ENCODE results near the gene CPT1A.
"Not testable (repeated sequence)": the region's sequence is repeated elsewhere in the genome, so short reads cannot be mapped to it uniquely, and the experiment has no call there.

CPT1A gene

GRCh38 chr11:68841718-68842426, at the start of gene CPT1A:
CPT1A (minus strand) TSS chr11:68841916; CDS start chr11:68815474, 26,442 bp downstream.
- no peak within 1 kb of the TSS for H3K9ac ChIP-seq (ENCODE audit: low read depth, low read length)
- no peaks in the 10 kb centered on the region for H3K9me3 ChIP-seq (ENCODE audit: control insufficient read depth, insufficient read depth, low read length)
- H3K4me1 ChIP-seq (ENCODE audit: control insufficient read depth, insufficient read depth, low read length): peaks cover 34% of the 10 kb centered on the region
- peaks cover 56% of the 10 kb centered on the region for H3K27me3 ChIP-seq (ENCODE audit: control insufficient read depth, insufficient read depth, low read length)
- peak within 1 kb of the TSS; percentile 68 for H3K4me3 ChIP-seq (ENCODE audit: low read depth, low read length)
- H3K27ac ChIP-seq (ENCODE audit: low read depth, low read length): peak within 1 kb of the TSS; percentile 90
- H3K36me3 ChIP-seq (ENCODE audit: control insufficient read depth, insufficient read depth, low read length): no peaks in the 10 kb centered on the region

GRCh38 chr11:68890490-68891231, 48.9 kb upstream of the CPT1A start:
- peaks cover 13% of the 10 kb centered on the region for H3K4me1 ChIP-seq (ENCODE audit: control insufficient read depth, insufficient read depth, low read length)
- no peak overlapping the region for H3K4me3 ChIP-seq (ENCODE audit: low read depth, low read length)
- H3K9ac ChIP-seq (ENCODE audit: low read depth, low read length): no peak overlapping the region
- H3K27ac ChIP-seq (ENCODE audit: low read depth, low read length): peak overlapping the region; percentile 20
- no peaks in the 10 kb centered on the region for H3K9me3 ChIP-seq (ENCODE audit: control insufficient read depth, insufficient read depth, low read length)
- peaks cover 49% of the 10 kb centered on the region for H3K36me3 ChIP-seq (ENCODE audit: control insufficient read depth, insufficient read depth, low read length)
- no peaks in the 10 kb centered on the region for H3K27me3 ChIP-seq (ENCODE audit: control insufficient read depth, insufficient read depth, low read length)

DNA sequence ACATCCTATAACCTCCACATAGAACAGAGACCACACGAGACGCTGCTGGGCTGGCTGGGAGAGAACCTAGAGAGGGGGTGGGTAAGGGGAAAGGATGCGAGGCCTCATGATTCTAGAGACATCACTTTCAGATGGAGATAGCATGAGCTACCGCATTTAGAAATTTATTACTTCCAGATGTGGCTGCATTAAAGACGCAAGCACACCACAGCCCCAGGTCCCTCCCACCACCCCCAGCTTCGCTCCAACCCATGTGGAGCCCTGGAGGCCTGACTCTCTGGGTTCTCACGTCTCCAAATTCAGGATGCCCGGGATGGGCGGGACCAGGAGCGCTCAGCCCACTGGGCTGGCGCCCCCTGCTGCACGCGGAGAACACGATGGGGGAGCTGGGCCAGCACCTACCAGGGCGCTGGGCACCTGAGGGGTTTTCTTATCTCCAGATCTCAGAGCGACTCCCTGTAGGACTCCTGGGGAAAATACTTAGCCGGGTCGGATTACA, 48.3 kb upstream of the CPT1A start:
- H3K27me3 ChIP-seq (ENCODE audit: control insufficient read depth, insufficient read depth, low read length): no peaks in the 10 kb centered on the region
- no peak overlapping the region for H3K9ac ChIP-seq (ENCODE audit: low read depth, low read length)
- no peak overlapping the region for H3K4me3 ChIP-seq (ENCODE audit: low read depth, low read length)
- peaks cover 13% of the 10 kb centered on the region for H3K4me1 ChIP-seq (ENCODE audit: control insufficient read depth, insufficient read depth, low read length)
- H3K27ac ChIP-seq (ENCODE audit: low read depth, low read length): no peak overlapping the region
- H3K9me3 ChIP-seq (ENCODE audit: control insufficient read depth, insufficient read depth, low read length): no peaks in the 10 kb centered on the region
- peaks cover 45% of the 10 kb centered on the region for H3K36me3 ChIP-seq (ENCODE audit: control insufficient read depth, insufficient read depth, low read length)

GRCh38 chr11:68884827-68885226, 43.1 kb upstream of the CPT1A start:
- H3K27ac ChIP-seq (ENCODE audit: low read depth, low read length); H3K36me3 ChIP-seq (ENCODE audit: control insufficient read depth, insufficient read depth, low read length); H3K9me3 ChIP-seq (ENCODE audit: control insufficient read depth, insufficient read depth, low read length); H3K9ac ChIP-seq (ENCODE audit: low read depth, low read length); H3K4me3 ChIP-seq (ENCODE audit: low read depth, low read length); H3K27me3 ChIP-seq (ENCODE audit: control insufficient read depth, insufficient read depth, low read length); H3K4me1 ChIP-seq (ENCODE audit: control insufficient read depth, insufficient read depth, low read length): not testable (repeated sequence)

DNA sequence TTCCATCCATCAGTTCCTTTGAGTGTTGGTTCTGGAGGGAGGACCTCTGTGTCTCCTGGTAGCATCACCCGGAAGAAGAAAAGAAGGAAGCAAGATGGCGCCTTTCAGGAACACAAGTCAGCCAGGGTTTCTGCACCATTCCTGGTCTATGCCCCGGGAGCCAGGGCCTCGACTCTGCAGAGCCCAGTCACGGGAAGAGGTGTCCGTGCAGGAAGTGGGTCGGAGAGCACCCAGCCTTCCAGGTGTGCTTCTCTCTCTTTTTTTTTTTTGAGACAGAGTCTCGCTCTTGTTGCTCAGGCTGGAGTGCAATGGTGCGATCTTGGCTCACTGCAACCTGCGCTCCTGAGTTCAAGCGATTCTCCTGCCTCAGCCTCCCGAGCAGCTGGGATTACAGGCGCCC, 40.7 kb upstream of the CPT1A start:
- Histone ChIP-seq H3K9ac (ENCODE audit: low read depth, low read length) (no peak overlapping the region), H3K27me3 (ENCODE audit: control insufficient read depth, insufficient read depth, low read length) (no peaks in the 10 kb centered on the region), H3K27ac (ENCODE audit: low read depth, low read length) (no peak overlapping the region), H3K4me1 (ENCODE audit: control insufficient read depth, insufficient read depth, low read length) (no peaks in the 10 kb centered on the region; the same call in 1 of the 2 replicates), H3K9me3 (ENCODE audit: control insufficient read depth, insufficient read depth, low read length) (no peaks in the 10 kb centered on the region), H3K36me3 (ENCODE audit: control insufficient read depth, insufficient read depth, low read length) (no peaks in the 10 kb centered on the region; the same call in 1 of the 2 replicates), H3K4me3 (ENCODE audit: low read depth, low read length) (no peak overlapping the region)

DNA sequence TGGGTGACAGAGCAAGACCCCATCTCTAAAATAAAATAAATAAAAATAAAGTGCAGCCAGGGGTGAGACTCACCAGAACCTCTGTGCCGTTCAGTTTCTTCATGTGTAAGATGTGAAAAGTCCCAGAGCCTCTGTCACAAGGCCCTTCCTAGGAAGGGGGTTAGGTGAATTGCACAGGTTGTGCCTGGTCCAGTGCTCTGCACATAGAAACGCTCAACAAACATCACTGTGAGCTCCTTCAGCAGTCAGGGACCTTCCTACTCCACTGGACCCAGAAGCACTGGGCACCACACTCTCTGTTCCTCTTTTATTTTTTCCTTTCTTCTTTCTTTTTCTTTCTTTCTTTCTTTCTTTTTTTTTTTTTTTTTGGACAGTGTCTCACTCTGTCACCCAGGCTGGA, 39.6 kb upstream of the CPT1A start:
- Histone ChIP-seq H3K9me3 (ENCODE audit: control insufficient read depth, insufficient read depth, low read length) (no peaks in the 10 kb centered on the region), H3K36me3 (ENCODE audit: control insufficient read depth, insufficient read depth, low read length) (no peaks in the 10 kb centered on the region; the same call in 1 of the 2 replicates), H3K4me3 (ENCODE audit: low read depth, low read length) (no peak overlapping the region), H3K27me3 (ENCODE audit: control insufficient read depth, insufficient read depth, low read length) (no peaks in the 10 kb centered on the region), H3K4me1 (ENCODE audit: control insufficient read depth, insufficient read depth, low read length) (no peaks in the 10 kb centered on the region; the same call in 1 of the 2 replicates), H3K27ac (ENCODE audit: low read depth, low read length) (no peak overlapping the region), H3K9ac (ENCODE audit: low read depth, low read length) (no peak overlapping the region)

DNA sequence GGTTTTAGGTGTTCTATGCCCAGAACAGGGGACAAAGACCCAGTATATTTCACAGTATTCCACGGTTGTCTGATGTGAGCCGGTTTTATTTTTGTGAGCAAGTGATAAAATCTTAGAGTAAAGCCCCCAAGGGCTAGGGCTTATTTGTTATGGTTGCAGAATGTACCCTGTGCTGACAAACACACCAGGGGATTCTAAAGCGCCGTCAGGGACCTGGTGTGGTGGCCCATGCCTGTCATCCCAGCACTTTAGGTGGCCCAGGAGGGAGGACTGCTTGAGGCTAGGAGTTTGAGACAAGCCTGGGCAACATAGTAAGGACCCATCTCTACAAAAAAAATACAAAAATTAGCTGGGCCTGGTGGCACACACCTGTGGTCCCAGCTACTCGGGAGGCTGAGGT, 39.1 kb upstream of the CPT1A start:
- no peaks in the 10 kb centered on the region; the same call in 1 of the 2 replicates for H3K4me1 ChIP-seq (ENCODE audit: control insufficient read depth, insufficient read depth, low read length)
- H3K9me3 ChIP-seq (ENCODE audit: control insufficient read depth, insufficient read depth, low read length): no peaks in the 10 kb centered on the region
- H3K36me3 ChIP-seq (ENCODE audit: control insufficient read depth, insufficient read depth, low read length): no peaks in the 10 kb centered on the region; the same call in 1 of the 2 replicates
- no peak overlapping the region for H3K9ac ChIP-seq (ENCODE audit: low read depth, low read length)
- no peaks in the 10 kb centered on the region for H3K27me3 ChIP-seq (ENCODE audit: control insufficient read depth, insufficient read depth, low read length)
- H3K4me3 ChIP-seq (ENCODE audit: low read depth, low read length): no peak overlapping the region
- no peak overlapping the region for H3K27ac ChIP-seq (ENCODE audit: low read depth, low read length)

GRCh38 chr11:68878022-68878421, 36.3 kb upstream of the CPT1A start:
- no peak overlapping the region for H3K27ac ChIP-seq (ENCODE audit: low read depth, low read length)
- no peaks in the 10 kb centered on the region for H3K27me3 ChIP-seq (ENCODE audit: control insufficient read depth, insufficient read depth, low read length)
- no peaks in the 10 kb centered on the region; the same call in 1 of the 2 replicates for H3K4me1 ChIP-seq (ENCODE audit: control insufficient read depth, insufficient read depth, low read length)
- H3K36me3 ChIP-seq (ENCODE audit: control insufficient read depth, insufficient read depth, low read length): no peaks in the 10 kb centered on the region; the same call in 1 of the 2 replicates
- H3K4me3 ChIP-seq (ENCODE audit: low read depth, low read length): no peak overlapping the region
- no peak overlapping the region for H3K9ac ChIP-seq (ENCODE audit: low read depth, low read length)
- H3K9me3 ChIP-seq (ENCODE audit: control insufficient read depth, insufficient read depth, low read length): no peaks in the 10 kb centered on the region

GRCh38 chr11:68872216-68873003, 30.7 kb upstream of the CPT1A start:
- Histone ChIP-seq H3K4me1 (ENCODE audit: control insufficient read depth, insufficient read depth, low read length) (peaks cover 29% of the 10 kb centered on the region), H3K4me3 (ENCODE audit: low read depth, low read length) (no peak overlapping the region), H3K27ac (ENCODE audit: low read depth, low read length) (no peak overlapping the region), H3K9me3 (ENCODE audit: control insufficient read depth, insufficient read depth, low read length) (no peaks in the 10 kb centered on the region), H3K27me3 (ENCODE audit: control insufficient read depth, insufficient read depth, low read length) (no peaks in the 10 kb centered on the region), H3K36me3 (ENCODE audit: control insufficient read depth, insufficient read depth, low read length) (no peaks in the 10 kb centered on the region), H3K9ac (ENCODE audit: low read depth, low read length) (no peak overlapping the region)

- no peak overlapping the region for H3K27ac ChIP-seq (ENCODE audit: low read depth, low read length)
- H3K9me3 ChIP-seq (ENCODE audit: control insufficient read depth, insufficient read depth, low read length): no peaks in the 10 kb centered on the region
- no peaks in the 10 kb centered on the region for H3K36me3 ChIP-seq (ENCODE audit: control insufficient read depth, insufficient read depth, low read length)
- no peak overlapping the region for H3K9ac ChIP-seq (ENCODE audit: low read depth, low read length)
- no peak overlapping the region for H3K4me3 ChIP-seq (ENCODE audit: low read depth, low read length)
- H3K4me1 ChIP-seq (ENCODE audit: control insufficient read depth, insufficient read depth, low read length): peaks cover 29% of the 10 kb centered on the region
- H3K27me3 ChIP-seq (ENCODE audit: control insufficient read depth, insufficient read depth, low read length): no peaks in the 10 kb centered on the region
Observed at GRCh38 chr11:68870470-68870869, 28.8 kb upstream of the CPT1A start.

All from HUES48 (cell line).